Panc1 (cell line): ENCODE measurements around the gene ZNF222.

Source experiments
- TCF7L2 ChIP-seq: IDR thresholded peaks from 2 replicates; pipeline ENCODE4 v1.6.1; 2011; ENCODE audit warnings: mild to moderate bottlenecking, low read depth, low read length, inconsistent platforms
- TF ChIP-seq, protein P1 (sequence below): fragments of 450-650 bp; IDR thresholded peaks from 2 replicates; pipeline ENCODE4 v1.5.1; 2017; ENCODE audit warnings: mild to moderate bottlenecking

DNA sequence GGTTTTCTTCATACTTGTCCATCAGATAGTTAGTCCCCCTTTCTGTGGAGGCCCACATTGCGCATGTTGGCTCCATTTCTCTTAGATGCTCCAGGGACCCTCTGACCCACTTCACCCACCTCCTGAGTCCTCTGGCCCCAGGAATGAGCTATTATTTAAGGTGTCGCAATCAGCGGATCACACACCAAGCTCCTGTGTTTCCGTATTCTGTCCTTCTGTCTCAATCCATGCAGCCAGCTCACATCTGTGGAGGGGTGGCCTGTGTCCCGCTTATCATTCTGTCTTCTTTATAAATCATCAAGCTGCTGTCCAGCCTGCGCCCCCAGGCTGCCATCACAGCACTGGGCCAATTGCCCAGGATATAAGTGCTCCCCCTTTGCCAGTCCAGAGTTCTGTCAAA lies 17.7 kb upstream of the ZNF222 start:
- no peak for TF ChIP-seq TCF7L2
- TF ChIP-seq, protein P1, sequence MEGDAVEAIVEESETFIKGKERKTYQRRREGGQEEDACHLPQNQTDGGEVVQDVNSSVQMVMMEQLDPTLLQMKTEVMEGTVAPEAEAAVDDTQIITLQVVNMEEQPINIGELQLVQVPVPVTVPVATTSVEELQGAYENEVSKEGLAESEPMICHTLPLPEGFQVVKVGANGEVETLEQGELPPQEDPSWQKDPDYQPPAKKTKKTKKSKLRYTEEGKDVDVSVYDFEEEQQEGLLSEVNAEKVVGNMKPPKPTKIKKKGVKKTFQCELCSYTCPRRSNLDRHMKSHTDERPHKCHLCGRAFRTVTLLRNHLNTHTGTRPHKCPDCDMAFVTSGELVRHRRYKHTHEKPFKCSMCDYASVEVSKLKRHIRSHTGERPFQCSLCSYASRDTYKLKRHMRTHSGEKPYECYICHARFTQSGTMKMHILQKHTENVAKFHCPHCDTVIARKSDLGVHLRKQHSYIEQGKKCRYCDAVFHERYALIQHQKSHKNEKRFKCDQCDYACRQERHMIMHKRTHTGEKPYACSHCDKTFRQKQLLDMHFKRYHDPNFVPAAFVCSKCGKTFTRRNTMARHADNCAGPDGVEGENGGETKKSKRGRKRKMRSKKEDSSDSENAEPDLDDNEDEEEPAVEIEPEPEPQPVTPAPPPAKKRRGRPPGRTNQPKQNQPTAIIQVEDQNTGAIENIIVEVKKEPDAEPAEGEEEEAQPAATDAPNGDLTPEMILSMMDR, result no peak
